Measurements from ENCODE around the gene TBL3. TPM values are rescaled to one million over a fixed set of nuclear protein-coding genes. Genes with fewer than 3 reads are reported as not detected.

The TBL3 gene
- total RNA-seq, 1 experiment from 2014 or later: 73.4 TPM

- ATAC-seq: no peak
- peaks cover 5% of the 10 kb centered on the region; the same call in 1 of the 2 replicates for H3K36me3 Mint-ChIP-seq
- no peak for TF ChIP-seq ERG (CRISPR knock-in tag; IDR thresholded peaks at IDR 0.05)
- TF ChIP-seq TEAD4 (CRISPR knock-in tag; IDR thresholded peaks at IDR 0.05): no peak
- TF ChIP-seq MAX (CRISPR knock-in tag; IDR thresholded peaks at IDR 0.05): no peak
- no peak for TF ChIP-seq JAZF1 (CRISPR knock-in tag; IDR thresholded peaks at IDR 0.05)
- no peak for TF ChIP-seq NFATC4 (CRISPR knock-in tag; IDR thresholded peaks at IDR 0.05)
- TF ChIP-seq MYBL2 (CRISPR knock-in tag; IDR thresholded peaks at IDR 0.05): peak; percentile 2; the same call in 1 of the 2 replicates
- no peak for TF ChIP-seq SMAD3 (CRISPR knock-in tag; IDR thresholded peaks at IDR 0.05; ENCODE audit: borderline replicate concordance)
- TF ChIP-seq GTF2I (CRISPR knock-in tag; conservative IDR thresholded peaks at IDR 0.05): peak; percentile 39; the same call in 1 of the 2 replicates
- no peak for TF ChIP-seq FOXP1 (CRISPR knock-in tag; IDR thresholded peaks at IDR 0.05; ENCODE audit: borderline replicate concordance)
- no peak for TF ChIP-seq OVOL2 (CRISPR knock-in tag; IDR thresholded peaks at IDR 0.05; ENCODE audit: borderline replicate concordance)
- no peaks in the 10 kb centered on the region for H3K9me3 Mint-ChIP-seq
- peaks cover 39% of the 10 kb centered on the region for H3K27me3 Mint-ChIP-seq (ENCODE audit: low read depth)
- H3K27ac Mint-ChIP-seq: peak overlapping the region; percentile 80; the same call in 1 of the 2 replicates
- H3K4me3 Mint-ChIP-seq: peak overlapping the region; percentile 69
- POLR2A ChIA-PET: no interaction called here
- peaks cover 27% of the 10 kb centered on the region for H3K4me1 Mint-ChIP-seq
- CTCF ChIA-PET: interaction anchor here (0.7 to 4.4 kb wide), 3 partner anchors 21 to 1602 kb away, joined by 3 to 19 read pairs (median 3); no protein-coding TSS in a partner anchor
- DNase-seq (ENCODE audit: low spot score): no peak
These were observed 11.2 kb downstream of the TBL3 start for GRCh38 chr16:1982991-1983543.

- ChIA-PET POLR2A (interaction anchor here (0.5 to 1.3 kb wide), 2 partner anchors 172 to 175 kb away, joined by 3 to 4 read pairs; partner anchors contain the start of gene TRAF7), CTCF (interaction anchor here (0.5 to 1.8 kb wide), 7 partner anchors 9 to 201 kb away, joined by 3 to 11 read pairs (median 3); partner anchors contain the start of genes NUBP2 and SPSB3)
- TF ChIP-seq AR (CRISPR knock-in tag; IDR thresholded peaks at IDR 0.05) (peak; percentile 65; the same call in 1 of the 2 replicates), FOXK1 (CRISPR knock-in tag; IDR thresholded peaks at IDR 0.05) (peak; percentile 82), FOXP1 (CRISPR knock-in tag; IDR thresholded peaks at IDR 0.05; ENCODE audit: borderline replicate concordance) (peak; percentile 69), ATF6 (CRISPR knock-in tag; IDR thresholded peaks at IDR 0.05) (no peak), IRF2 (CRISPR knock-in tag; IDR thresholded peaks at IDR 0.05; ENCODE audit: borderline replicate concordance, low read depth) (no peak), GTF2I (CRISPR knock-in tag; conservative IDR thresholded peaks at IDR 0.05) (no peak), SP1 (CRISPR knock-in tag; conservative IDR thresholded peaks at IDR 0.05) (peak; percentile 85), ELF4 (CRISPR knock-in tag; IDR thresholded peaks at IDR 0.05; ENCODE audit: low read depth) (no peak), ZBTB21 (CRISPR knock-in tag; IDR thresholded peaks at IDR 0.05; ENCODE audit: borderline replicate concordance) (no peak; the same call in 1 of the 2 replicates), ATF3 (CRISPR knock-in tag; conservative IDR thresholded peaks at IDR 0.05) (no peak), PREB (CRISPR knock-in tag; IDR thresholded peaks at IDR 0.05; ENCODE audit: borderline replicate concordance) (no peak), MAX (CRISPR knock-in tag; IDR thresholded peaks at IDR 0.05) (peak; percentile 83)
These were observed 11.9 kb downstream of the TBL3 start, which contains the start of gene GFER for GRCh38 chr16:1983544-1984346. TSS of gene GFER (plus strand) at chr16:1984193. CDS start at chr16:1984219, 26 bp downstream.

More at GRCh38 chr16:1983544-1984346, 11.9 kb downstream of the TBL3 start, which contains the start of gene GFER:
- Mint-ChIP-seq H3K4me3 (peak within 1 kb of the TSS; percentile 81), H3K9me3 (no peaks in the 10 kb centered on the region), H3K27me3 (ENCODE audit: low read depth) (peaks cover 42% of the 10 kb centered on the region), H3K4me1 (peaks cover 30% of the 10 kb centered on the region), H3K36me3 (peaks cover 5% of the 10 kb centered on the region; the same call in 1 of the 2 replicates), H3K27ac (peak within 1 kb of the TSS; percentile 80)
- ATAC-seq (peak; percentile 78), DNase-seq (ENCODE audit: low spot score) (peak; percentile 95)
